Measurements from ENCODE around the gene GJB3.
"Not testable (repeated sequence)": the region's sequence is repeated elsewhere in the genome, so short reads cannot be mapped to it uniquely, and the experiment has no call there.

GJB3 gene

DNA sequence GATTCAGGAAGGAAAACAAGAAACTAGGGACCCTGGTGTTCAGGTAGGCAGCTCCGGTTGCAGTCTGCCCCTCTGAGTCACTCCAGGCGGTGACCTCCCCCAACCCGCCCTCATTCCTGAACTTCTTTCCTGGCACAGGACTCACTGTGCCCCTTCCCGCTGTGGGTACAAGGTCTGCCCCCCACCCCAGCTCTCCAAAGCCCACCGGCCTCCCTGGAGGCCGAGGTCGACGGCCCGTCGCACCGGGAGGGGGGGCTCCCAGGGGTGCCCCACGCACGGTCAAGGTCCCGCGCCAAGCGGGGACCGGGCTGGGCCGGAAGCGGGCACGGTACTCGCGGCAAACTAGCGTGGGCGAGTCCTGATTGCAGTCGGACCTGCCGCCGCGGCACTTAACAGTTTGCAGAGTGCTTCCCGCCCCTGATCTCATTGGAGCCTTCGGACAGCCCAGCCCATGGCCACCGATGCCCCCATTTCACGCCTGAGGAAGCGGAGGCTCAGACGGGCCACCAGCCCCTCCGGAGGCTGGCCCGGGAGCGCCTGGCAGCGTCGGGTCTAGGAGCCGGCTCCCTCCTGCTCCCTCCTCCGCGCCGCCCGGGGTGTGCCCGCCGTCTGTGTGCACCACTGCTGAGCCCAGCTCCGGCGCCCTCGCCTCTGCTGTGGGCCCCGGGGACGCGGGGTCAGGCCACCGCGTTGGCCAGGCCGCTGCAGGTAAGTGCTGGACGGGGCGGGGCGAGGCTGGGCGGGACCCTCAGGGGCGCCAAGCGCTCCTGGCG, at the start of gene GJB3:
GJB3 (plus strand) TSS at position 144 of the 773 bp plus-strand sequence. CDS start 3,549 bp downstream, outside the sequence.
- DNase-seq = no peak

DNA sequence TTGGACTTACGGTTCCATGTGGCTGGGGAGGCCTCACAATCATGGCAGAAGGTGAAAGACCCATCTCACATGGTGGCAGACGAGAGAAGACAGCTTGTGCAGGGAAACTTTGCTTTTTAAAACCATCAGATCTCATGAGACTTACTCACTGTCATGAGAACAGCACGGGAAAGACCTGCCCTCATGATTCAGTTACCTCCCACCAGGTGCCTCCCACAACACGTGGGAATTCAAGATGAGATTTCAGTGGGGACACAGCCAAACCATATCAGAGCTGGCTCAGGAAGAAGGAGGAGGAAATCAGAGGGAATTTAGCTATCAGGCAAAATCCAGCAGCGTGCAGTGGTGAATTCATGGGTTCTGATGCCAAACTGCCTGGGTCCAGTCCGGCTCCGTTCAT, 48.2 kb upstream of the GJB3 start:
- not testable (repeated sequence) for DNase-seq

DNA sequence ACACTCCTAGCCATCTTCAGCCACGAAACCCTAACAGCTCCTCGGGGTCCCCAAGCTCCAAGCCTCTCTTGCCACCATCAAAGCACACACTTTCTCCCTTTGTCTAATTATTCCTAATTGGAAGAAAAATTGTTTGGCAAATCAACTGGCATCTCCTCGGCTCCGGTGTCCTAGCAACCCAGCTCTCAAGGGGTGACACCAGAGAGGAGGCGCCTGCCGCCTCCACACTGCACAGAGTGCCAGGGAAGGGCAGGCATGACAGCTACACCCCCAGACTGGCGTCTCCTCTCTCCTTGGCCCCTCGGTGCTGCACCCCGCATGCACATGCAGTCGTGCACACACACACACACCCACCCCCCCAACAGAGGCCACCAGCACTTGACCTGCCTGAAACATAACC, 44.3 kb upstream of the GJB3 start:
- DNase-seq = no peak

DNA sequence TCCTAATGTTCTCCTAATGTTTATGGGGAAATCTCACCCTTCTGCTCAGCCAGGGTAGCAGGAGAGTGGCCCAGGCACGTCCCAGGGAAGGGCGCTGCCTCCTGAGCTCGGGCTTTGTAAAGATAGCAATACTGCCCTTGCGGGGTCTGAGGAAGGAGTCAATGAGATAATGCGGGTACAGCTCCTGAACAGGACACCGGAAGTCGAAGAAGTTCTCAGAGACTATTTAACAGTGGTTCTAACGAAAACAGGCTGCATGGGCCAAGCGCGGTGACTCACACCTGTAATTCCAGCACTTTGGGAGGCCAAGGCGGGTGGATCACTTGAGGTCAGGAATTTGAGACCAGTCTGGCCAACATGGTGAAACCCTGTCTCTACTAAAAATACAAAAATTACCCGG, 43.8 kb upstream of the GJB3 start:
- DNase-seq = not testable (repeated sequence)

DNA sequence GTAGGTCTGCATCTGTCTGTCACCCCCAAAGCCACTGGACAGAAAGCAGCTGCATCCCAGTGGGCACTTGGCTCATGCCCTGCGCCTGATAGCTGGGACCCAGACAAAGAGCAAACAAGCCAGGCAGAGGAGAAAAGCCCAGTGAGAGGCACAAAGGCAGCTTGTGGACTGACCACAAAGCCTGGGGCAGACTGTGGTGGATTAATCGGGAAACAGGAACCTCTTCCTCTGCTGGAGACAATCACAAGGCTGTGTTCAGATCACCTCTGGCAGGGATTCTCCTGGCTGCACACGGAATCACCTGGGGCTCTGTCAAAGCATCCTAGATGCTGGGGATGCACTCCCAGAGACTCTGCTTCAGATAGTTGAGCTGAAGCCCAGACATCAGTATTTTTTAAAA, 41.4 kb upstream of the GJB3 start:
- no peak for DNase-seq

DNA sequence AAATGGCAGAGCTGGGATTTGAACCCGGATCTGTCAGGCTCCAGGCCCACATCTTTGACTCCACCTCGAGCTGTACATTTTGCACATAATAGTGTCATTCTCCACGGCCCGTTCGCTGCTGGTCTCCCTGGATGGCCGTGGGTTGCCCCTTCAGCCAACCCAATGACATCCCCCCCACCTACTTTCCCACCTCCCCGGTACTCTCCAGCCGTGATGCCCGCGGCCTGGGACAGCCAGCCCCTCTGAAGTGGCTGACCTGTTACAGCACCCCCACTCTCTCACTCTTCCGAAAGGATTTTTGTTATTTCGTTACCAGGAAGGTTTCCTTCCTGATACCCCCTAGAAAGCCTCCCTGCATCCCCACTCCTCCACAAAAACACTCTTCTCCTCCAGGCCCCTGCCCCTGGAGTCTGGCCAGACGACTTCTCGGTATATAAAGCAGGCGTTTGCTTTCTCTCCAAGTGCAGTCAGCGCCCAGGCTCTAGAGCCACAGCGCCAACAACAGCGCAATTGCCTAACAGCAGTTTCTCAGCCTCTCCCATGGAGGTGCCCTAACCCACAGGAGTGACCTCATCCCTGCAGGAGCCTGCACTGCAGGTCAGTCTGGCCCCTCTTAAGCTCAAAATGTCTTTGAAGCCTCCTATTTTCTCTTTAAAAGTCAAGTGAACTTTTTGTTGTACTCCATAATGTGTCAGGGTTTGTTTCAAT, 40.7 kb upstream of the GJB3 start:
- DNase-seq = no peak

DNA sequence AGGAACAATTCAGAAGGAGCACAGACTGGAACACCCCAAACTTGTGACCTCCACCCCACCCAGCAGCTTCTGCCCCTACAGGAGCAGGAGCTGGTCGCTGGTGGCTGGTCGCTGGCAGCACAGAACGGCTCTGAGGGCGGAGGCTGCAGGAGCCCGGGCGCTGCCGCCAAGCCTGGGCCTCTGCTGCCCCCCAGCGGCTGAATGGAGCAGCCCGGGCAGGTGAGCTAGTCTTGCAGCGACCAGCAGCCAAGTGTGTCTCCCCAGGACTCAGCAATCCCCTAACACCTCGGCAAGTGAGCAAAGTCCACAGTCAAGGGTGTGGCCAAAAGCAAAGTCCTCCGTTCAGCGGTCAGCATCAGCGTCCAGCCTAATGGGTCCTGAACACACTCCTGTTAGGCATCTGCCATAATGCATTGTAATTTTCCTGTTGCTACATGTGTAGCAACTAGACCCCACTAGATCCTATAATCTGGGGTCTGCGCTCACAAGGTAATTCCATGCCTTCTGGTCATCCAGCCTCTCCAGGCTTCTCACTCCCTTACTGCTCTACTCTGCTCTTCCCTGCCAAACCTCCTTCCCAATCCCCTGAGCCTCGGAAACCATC, 38.2 kb upstream of the GJB3 start:
- DNase-seq = peak; percentile 59 to 84

DNA sequence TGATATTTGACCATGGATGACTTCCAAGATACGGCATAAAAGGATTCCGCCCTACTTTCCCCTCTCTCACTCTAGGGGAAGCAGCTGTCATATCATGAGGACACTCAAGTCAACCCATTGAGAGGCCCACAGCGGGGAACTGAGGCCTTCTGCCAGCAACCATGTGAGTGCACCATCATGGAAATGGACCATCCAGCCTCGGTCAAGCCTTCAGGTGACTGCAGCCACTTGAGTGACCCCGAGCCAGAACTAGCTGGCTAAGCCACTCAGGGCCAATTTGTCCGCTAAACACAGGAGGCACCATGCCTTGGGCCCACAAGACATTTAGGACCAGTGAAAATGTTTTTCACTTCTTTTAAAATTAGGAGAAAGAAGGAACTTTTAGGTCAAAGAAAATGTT, 37.2 kb upstream of the GJB3 start:
- no peak for DNase-seq

DNA sequence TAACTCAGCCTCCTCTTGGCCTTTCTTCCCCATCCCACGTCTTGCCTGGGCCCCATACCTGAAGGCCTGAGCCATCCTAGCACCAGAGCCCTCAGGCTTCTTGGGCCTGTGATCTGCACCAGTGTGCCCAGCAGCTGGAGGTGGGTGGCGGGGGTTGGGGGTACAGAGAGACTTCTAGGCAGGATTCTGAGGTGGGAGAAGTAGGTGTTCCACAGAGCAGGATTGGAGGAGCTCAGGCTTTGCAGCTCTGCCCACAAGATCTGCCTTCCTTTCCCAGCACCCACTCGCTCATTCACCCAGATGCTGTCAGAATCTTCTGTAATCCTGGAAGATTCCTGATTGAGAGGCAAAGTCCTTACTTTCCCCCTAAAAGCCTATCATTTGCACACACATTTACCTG, 36.2 kb upstream of the GJB3 start:
- no peak for DNase-seq

DNA sequence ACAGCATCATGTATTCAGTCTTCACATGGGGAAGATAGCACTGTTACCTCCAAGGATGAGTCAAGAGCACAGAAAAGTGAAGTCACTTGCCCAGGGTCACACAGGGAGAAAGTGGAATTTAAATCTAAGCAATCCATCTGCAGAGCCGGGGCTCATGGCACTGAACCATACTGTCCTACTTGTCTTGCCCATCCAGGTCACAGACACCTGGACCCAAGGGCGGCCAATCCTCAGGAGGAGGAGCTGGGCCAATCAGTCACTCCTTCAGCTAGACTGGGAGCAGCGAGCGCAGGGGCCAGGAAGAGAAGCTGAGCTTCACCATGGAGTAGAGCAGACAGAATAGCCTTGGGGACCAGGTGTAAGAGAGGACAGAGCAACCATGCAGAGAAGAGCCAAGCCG, 35.3 kb upstream of the GJB3 start:
- DNase-seq = no peak

DNA sequence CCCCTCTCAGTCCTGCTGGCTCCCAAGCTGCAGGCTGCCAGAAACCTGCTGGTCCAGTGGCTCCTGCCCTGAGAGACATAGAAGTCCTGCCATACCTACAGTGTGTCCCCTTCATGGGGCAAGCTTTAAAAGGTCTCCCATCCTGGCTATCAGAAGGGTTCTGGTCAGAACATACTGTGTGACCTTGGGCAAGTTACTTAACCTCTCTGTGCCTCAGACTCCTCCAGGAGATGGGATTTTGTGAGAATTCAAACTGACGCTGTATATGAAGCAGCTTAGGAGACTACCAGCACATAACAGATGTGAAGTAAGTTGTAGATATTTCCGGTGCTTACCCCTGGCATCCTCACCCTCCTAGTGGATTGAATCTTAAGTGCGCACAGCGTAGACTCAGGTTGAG, 34.9 kb upstream of the GJB3 start:
- no peak for DNase-seq

DNA sequence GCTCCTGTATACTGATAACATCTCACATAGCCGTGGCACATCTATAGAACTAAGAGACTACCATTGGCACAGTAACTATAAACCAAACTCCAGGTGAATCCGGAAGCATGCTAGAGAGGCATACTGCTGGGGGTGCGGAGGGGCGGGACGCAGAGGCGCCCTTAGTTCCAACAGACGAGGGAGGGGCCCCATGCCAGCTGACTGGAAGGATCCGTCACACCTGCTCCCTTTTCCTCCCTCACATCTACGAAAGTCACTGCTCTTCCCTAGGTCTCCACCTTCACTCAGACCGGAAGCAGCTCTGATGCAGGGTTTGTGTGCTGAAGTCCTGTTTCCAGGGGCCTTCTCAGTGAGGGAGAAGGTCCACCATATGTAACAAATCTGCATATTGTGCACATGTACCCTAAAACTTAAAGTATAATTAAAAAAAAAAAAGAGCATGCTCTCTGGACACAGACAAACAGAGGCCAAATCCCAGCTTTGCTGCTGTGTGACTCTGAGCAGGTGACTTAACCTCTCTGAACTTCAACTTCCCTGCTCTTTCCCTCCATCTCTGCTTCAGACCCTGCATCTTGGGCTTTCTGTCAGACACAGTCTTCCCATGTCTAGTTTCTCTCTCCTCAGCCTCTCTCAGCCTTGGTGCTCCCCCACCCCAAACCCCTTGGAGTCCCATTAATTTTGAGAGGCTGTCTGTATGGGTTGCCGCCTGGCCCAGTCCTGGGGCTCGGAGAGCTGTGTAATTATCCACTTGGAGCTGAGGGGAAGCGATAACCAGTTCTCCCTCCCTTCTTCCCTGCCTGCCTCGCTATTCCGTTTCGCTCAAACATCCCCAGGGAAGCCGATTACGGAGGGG, 34.0 kb upstream of the GJB3 start:
- no peak for DNase-seq

DNA sequence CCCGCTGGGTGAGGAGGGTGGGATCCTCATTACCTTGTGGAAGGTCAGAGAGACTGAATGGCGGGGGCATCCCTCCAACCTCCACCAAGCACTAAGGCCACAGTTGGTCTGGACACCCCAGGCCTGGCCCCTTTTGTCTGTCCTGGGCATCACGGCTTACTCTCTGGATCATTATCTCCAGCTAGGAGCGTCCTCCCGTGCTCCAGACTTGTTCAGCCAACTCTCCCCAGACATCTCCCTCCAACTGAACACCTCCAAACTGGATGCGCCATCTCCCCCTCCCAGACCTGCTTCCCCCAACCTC, 33.4 kb upstream of the GJB3 start:
- no peak for DNase-seq

DNA sequence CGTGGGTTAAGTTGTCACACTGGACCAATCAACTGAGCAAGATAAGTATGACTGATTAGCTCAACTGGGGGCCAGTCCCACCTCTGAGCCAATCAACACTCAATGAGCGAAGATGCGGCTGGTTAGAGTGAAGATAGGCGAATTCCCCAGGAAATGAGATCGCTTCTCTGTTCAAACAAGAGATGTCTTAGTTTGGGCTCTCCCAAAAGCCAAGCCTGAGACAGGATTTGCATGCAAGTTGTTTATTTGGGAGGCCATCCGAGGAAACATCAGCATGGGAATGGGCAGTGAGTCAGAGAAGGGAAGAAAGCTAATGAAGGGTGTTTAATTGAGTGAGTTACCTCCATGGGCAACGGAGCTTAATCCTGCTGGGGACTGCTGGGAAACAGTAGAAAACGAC, 31.0 kb upstream of the GJB3 start:
- no peak for DNase-seq

DNA sequence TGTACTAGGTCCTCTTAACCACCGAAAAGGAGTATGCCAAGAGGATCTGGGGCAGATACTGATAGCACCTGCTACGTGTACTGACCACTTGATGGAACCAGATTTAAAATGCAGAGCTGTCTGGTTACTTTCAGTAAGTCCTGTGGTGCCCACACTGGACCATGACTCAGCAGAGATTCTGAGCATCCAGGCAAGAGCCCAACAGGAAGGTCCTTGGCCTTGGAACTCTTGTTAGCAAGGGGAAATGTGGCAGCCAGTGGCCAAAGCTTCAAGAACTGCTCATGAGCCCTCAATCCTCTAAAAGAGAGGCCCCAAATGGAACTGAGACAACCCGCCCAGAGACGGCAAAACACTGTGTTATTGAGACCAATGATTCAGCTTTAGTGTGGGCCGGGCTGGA, 30.4 kb upstream of the GJB3 start:
- DNase-seq = no peak

DNA sequence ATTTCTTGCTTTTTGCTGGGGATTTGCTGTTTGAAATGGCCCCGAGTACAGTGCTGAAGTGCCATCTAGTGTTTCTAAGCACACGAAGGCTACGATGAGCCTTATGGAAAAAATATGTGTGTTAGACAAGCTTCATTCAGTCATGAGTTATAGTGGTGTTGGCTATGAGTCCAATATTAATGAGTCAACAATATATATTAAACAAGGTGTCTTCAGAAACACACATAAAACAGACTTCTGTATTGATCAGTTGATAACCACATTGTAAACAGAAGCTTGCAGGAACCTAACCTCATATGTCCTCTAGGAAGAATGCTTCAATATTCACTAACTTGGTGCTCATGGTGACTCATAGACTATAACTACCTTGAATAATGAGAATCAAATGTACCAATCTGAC, 27.9 kb upstream of the GJB3 start:
- no peak for DNase-seq

DNA sequence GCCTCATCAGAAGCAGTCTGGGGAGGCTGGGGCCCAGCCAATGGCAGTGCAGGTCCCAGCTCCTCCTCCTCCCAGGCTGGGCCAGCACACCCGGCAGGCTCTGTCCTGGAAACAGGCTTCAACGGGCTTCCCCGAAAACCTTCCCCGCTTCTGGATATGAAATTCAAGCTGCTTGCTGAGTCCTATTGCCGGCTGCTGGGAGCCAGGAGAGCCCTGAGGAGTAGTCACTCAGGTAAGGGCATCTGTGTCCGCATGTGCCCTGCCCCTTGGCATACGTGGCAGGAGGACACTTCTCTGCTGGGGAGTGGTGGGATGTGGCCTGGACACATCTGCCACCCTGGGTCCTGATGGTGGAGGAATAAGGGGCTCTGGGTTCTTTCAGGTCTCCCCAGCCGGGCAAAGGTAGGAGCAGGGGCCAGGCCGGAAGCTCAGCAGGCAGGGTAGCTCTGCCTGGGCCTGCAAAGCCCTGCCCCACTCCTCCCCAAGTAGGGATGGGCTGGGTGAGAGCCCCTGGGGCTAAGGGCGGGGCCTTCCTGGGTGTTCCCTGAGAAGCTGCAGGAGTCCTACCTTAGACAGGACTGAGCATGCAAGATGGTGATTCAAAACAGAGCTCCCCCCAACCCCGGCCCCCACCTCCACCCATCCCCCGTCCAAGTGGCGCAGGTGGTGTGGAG, 25.9 kb upstream of the GJB3 start, which contains the start of gene GJB5:
GJB5 (plus strand) TSS at position 84 of the 674 bp plus-strand sequence. CDS start 2,284 bp downstream, outside the sequence.
- no peak for DNase-seq

DNA sequence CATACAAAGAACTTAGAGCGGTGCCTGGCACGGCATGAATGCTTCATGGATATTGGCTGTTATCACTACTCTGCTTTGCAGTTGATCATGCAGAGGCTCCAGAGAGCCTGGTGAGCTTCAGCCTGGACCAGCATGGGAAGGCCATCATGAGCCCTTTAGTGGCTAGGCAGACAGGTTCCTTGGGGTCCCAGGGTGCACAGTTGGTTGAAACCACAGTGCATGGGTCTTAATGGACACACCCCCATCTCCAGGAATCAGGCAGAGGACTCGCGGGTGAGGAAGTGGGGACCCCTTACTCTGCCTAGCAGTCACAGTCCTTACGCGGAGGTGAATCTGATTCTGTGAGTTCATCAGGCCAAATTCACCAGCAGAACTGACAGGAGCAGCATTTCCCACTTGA, 25.1 kb upstream of the GJB3 start:
- DNase-seq = no peak

DNA sequence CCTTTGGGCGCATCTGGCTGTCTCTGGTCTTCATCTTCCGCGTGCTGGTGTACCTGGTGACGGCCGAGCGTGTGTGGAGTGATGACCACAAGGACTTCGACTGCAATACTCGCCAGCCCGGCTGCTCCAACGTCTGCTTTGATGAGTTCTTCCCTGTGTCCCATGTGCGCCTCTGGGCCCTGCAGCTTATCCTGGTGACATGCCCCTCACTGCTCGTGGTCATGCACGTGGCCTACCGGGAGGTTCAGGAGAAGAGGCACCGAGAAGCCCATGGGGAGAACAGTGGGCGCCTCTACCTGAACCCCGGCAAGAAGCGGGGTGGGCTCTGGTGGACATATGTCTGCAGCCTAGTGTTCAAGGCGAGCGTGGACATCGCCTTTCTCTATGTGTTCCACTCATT, 23.6 kb upstream of the GJB3 start:
- DNase-seq = no peak

DNA sequence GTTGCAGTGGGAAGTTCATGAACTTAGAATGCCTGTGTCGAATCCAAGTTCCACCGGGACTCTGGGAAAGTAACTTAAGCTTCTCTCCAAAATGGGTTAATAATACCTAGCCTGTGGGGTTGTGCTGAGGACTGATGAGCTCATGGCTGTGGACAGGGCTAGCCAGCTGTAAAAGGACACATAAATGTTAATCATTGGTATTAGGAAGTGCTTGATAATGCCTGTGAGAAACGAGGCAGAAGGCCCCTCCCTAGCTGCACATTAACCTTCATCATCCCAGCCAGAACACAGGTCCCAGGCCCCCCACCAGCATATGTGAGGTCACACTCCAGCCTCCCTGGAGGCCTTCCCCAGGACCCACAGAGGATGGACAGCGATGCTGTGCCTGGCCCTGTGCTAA, 22.3 kb upstream of the GJB3 start:
- no peak for DNase-seq

DNA sequence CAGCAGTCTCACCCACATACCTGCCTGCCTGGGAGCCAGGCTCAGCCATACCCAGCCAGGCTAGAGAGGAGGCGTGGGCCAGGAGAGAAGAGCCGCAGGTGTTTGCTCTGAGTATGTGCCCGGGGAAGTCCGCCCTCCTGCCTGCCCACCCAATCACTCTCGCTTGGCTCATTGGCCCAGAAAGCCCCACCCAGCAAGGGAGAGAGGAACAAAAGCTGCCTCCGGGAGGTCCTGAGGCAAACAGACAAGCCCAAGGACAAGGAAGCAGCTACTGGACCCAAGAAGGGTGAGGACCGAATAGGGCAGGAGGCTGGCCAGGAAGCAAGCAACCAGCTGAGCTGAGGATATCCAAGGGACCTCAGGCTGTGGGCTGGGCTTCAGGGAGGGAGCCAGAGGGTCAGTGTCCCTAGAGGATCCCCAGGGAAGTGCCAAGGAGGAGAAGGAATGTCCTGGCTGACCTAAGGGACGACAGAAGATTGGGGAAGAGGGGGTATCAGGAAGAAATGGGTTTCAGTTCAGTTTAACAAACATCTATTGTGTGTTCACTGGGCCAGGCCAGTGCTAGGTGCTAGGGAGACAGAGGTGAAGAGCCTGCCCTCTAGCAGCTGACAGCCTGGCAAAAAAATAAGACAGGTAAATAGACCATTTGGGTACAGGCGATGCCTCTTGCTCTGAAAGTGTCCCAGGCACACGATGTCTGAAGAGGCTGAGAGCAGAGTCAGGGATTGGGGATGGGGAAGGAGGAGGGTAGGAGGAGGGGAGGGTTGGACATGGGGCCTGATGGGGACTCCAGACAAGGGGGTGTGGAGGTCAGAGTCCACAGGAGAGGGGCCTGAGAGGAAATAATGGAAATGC, 21.3 kb upstream of the GJB3 start, which contains the start of gene GJB4:
GJB4 (plus strand) TSS at position 238 of the 855 bp plus-strand sequence. CDS start 1,515 bp downstream, outside the sequence.
- DNase-seq = no peak
